ENCODE measurements around the gene PPP2R1A.

- TF ChIP-seq CTCF (IDR thresholded peaks at IDR 0.05; ENCODE audit: low read depth, low read length, poor library complexity, severe bottlenecking) (no peak), EZH2phosphoT487 (IDR thresholded peaks at IDR 0.05; ENCODE audit: borderline replicate concordance, low read length) (no peak)
These were observed 40.8 kb downstream of the PPP2R1A start for GRCh38 chr19:52230685-52231084.
